Epithelial cell of proximal tubule (primary cell): ENCODE data around the gene TBX4. TPM values are rescaled to one million over a fixed set of nuclear protein-coding genes. Genes with fewer than 3 reads are reported as not detected.

Experiments used
- DNase-seq: peaks from one replicate; pipeline ENCODE4 v3.0.0-alpha.2; 2011; ENCODE audit warnings: low read depth
- H3K4me3 ChIP-seq: 2 replicates; pipeline ENCODE4 v1.5.1; 2011; ENCODE audit warnings: low read depth, mild to moderate bottlenecking, low read length
- total RNA-seq: library from RNA; depleted of rRNA; stranded (reverse); fragments of >200 nt; gene quantifications from 2 replicates; pipeline ENCODE4 v1.2.3, GENCODE V29; 2015
- TF ChIP-seq, protein P1 (sequence below): conservative IDR thresholded peaks from 2 replicates; pipeline ENCODE4 v1.5.1; 2012; ENCODE audit warnings: low read depth, mild to moderate bottlenecking, low read length

The TBX4 gene
- total RNA-seq, 1 donor from 2014 or later = not detected

DNA sequence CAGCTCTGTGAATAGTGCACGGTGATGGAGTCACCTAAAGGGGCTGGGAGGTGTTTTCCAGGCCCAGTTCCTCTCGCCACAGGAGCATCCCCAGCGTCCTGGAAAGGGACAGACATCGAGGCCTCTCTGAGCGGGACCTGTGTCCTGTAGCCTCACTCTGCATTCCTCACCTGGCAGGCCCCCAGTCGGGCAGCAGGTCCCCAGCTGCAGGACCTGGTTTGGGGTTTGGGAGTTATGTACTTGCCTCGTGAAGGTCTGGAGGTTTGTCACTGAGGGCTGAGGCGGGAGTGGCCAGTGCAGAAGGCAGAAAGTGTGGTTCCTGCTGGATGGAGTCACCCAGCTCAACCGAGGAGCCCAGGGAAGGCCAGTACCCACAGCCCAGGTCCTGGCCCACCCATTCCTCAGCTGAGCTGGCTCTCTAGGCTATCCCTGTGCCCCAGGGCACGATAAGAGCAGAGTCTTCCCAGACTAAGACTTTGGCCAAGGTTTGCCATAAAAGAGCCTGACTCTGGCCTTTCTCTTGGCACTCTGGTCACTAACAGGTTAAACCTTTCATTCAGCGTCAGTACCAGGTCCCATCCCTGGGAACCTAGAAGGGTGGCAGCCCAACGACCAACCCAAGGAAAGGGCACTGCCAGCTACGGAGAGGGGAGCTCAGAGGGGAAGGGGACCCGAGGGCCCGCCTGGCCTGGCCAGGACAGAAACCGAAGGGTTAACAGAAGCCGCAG lies 24.4 kb downstream of the TBX4 start:
- TF ChIP-seq, protein P1, sequence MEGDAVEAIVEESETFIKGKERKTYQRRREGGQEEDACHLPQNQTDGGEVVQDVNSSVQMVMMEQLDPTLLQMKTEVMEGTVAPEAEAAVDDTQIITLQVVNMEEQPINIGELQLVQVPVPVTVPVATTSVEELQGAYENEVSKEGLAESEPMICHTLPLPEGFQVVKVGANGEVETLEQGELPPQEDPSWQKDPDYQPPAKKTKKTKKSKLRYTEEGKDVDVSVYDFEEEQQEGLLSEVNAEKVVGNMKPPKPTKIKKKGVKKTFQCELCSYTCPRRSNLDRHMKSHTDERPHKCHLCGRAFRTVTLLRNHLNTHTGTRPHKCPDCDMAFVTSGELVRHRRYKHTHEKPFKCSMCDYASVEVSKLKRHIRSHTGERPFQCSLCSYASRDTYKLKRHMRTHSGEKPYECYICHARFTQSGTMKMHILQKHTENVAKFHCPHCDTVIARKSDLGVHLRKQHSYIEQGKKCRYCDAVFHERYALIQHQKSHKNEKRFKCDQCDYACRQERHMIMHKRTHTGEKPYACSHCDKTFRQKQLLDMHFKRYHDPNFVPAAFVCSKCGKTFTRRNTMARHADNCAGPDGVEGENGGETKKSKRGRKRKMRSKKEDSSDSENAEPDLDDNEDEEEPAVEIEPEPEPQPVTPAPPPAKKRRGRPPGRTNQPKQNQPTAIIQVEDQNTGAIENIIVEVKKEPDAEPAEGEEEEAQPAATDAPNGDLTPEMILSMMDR = no peak
- no peak for DNase-seq
- no peak overlapping the region for H3K4me3 ChIP-seq

- TF ChIP-seq, protein P1 = no peak
- H3K4me3 ChIP-seq = no peak overlapping the region
- DNase-seq = no peak
Observed at GRCh38 chr17:61477204-61477834, 25.1 kb downstream of the TBX4 start.

- no peak for DNase-seq
- H3K4me3 ChIP-seq = no peak overlapping the region
- TF ChIP-seq, protein P1 = no peak
Observed at GRCh38 chr17:61478026-61478789, 26.0 kb downstream of the TBX4 start.

DNA sequence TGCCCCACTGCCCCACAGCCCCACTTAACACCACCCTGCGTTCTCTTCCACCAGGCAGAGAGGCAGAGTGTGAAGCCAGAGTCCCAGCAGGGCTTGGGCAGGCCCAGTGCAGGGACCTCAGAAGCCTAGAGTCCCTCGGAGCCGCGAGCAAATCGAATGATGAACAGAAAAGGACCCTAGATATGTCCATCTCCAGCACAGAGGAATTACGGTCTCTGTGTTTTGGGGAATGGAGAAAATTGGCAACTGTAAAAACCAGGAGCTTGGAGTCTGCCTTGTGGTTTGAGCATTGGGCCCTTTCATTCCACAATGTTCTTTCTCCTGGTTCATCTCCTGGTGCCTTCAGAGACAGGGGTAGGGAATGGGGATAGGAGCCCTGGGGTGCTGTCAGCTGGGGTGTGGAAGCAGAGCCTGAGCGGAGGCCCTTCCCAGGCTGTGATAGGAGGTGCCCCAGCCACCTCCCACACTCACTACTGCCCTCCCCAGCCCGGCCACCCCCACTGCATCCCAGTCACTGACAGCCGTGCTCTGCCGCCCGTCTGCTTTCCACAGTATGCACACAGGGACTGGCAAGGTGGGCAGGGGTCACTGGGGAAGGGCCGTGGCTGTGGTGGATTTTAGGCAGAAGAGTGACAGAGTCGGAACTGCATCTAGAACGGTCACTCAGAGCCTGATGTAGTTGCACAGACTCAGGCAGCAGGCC lies 26.7 kb downstream of the TBX4 start:
- TF ChIP-seq, protein P1 = no peak
- DNase-seq = no peak
- H3K4me3 ChIP-seq = no peak overlapping the region

DNA sequence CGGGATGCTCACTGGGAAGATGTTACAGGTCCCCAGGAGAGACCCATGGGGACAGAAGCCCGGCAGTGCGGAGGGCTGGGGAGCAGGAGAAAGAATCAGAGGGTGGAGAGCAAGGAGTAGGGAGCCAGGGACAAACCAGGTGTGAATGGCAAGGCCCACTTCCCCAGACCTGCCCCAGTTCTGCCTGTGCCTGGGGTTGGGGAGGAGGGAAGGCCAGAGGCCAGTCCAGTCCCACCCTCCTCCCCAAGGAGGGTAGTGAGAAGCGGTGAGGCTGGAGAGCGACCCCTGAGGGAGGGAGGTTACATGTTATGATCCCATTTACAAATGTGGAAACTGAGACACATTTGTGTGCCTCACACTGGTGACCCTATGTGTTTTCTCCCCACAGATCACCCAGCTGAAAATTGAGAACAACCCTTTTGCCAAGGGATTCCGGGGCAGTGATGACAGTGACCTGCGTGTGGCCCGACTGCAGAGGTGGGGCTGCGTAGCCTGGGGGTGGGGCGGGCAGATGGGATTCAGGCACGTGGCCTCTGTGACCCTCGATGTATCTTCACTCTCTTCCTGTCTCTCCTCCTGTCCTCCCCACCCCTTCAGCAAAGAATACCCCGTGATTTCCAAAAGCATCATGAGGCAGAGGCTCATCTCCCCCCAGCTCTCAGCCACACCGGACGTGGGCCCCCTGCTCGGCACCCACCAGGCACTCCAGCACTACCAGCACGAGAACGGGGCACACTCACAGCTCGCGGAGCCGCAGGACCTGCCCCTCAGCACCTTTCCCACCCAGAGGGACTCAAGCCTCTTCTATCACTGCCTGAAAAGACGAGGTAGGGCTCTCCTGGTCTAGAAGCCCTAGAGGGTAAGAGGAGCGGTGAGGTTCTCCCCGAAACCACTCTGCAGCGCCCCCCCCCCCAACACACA lies 27.5 kb downstream of the TBX4 start:
- TF ChIP-seq, protein P1 = no peak
- no peak overlapping the region for H3K4me3 ChIP-seq
- DNase-seq = no peak

- TF ChIP-seq, protein P1 = no peak
- no peak overlapping the region for H3K4me3 ChIP-seq
- DNase-seq = no peak
Observed at GRCh38 chr17:61480414-61480807, 28.2 kb downstream of the TBX4 start.
